Body of pancreas (tissue), 4 donors: ENCODE measurements around the gene SPEM2. TPM values are rescaled to one million over a fixed set of nuclear protein-coding genes. Genes with fewer than 3 reads are reported as not detected.
A peak's percentile ranks its signal among the peaks of the same experiment; 100 is the strongest.
"Not testable (repeated sequence)": the region's sequence is repeated elsewhere in the genome, so short reads cannot be mapped to it uniquely, and the experiment has no call there.

Source experiments
- ATAC-seq: fragments of 150-250 bp; one replicate; pipeline ENCODE4 v1.9.1; 2016
- DNase-seq, 4 donors: peaks; one replicate each; pipeline ENCODE4 v3.0.0-alpha.2; 2019
- H3K27ac ChIP-seq, 4 donors: fragments of 200-600 bp; sonication (generic); 1 replicate in 3 of 4; 2 replicates in 1 of 4; pipeline versions ENCODE4 v1.5.1 to v1.6.1; 2016 to 2019; ENCODE audit warnings: mild to moderate bottlenecking in 1 of 4, mixed read lengths in 1 of 4, moderate library complexity in 1 of 4
- H3K27me3 ChIP-seq, 2 donors: fragments of 200-600 bp; sonication (generic); one replicate each; pipeline ENCODE4 v1.6.0; 2016; ENCODE audit warnings: mild to moderate bottlenecking in 1 of 2
- H3K36me3 ChIP-seq, 2 donors: fragments of 200-600 bp; sonication (generic); replicated peaks in 1 of 2; 2 replicates each; pipeline ENCODE4 v1.5.1; 2016; ENCODE audit warnings: low read depth in 2 of 2; ENCODE audit not compliant: insufficient read depth in 1 of 2
- H3K4me1 ChIP-seq: fragments of 200-600 bp; sonication (generic); one replicate; pipeline ENCODE4 v1.6.0; 2016
- H3K4me3 ChIP-seq, 2 donors: fragments of 200-600 bp; sonication (generic); 1 replicate in 1 of 2; 2 replicates in 1 of 2; pipeline ENCODE4 v1.5.1; 2016 to 2019
- H3K9me3 ChIP-seq, 3 donors: fragments of 200-600 bp; sonication (generic); 1 replicate in 2 of 3; 2 replicates in 1 of 3; pipeline ENCODE4 v1.5.1; 2016
- CTCF ChIP-seq, 7 experiments: fragments of 450-650 bp in 4 of 7; fragments of 200-600 bp in 3 of 7; sonication (generic) in 3 of 7; IDR thresholded peaks; one replicate each; pipeline ENCODE4 v1.5.1; 2016 to 2019; ENCODE audit warnings: antibody characterized with exemption in 7 of 7
- POLR2A ChIP-seq, 3 donors: fragments of 450-650 bp; IDR thresholded peaks; one replicate each; pipeline ENCODE4 v1.6.1; 2016; ENCODE audit warnings: antibody characterized with exemption in 3 of 3, mild to moderate bottlenecking in 2 of 3
- WGBS, 2 donors: methylation state at CpG; one replicate each; pipeline ENCODE4 v1.1.5; 2017; 5-methylcytosine and 5-hydroxymethylcytosine counted together
- intact Hi-C: fragments of 100-400 bp; cut with DNase I; formaldehyde crosslinking; loops from one replicate; pipeline ENCODE4 v1.15.1; 2023
- total RNA-seq, 2 donors: library from RNA; depleted of rRNA; stranded (reverse); fragments of >200 nt; gene quantifications; one replicate each; pipeline ENCODE4 v1.1.0, GENCODE V29; 2016

Gene SPEM2
- total RNA-seq, 2 donors from 2014 or later = not detected

- WGBS, 2 donors = 78 to 80% methylated on average over 8 to 16 of the region's 16 CpGs
- intact Hi-C loops = no loop called here
- DNase-seq = peak; percentile 66 to 70 (median 70)
- H3K27me3 ChIP-seq = no peaks in the 10 kb centered on the region
- no peak overlapping the region for H3K4me3 ChIP-seq
- peaks cover 0 to 7% of the 10 kb centered on the region in 2 donors for H3K36me3 ChIP-seq
- ATAC-seq = peak; percentile 6
- peak overlapping the region in 3 of 4 donors; percentile 32 to 53 (median 39) for H3K27ac ChIP-seq
- peaks cover 57% of the 10 kb centered on the region for H3K4me1 ChIP-seq
- TF ChIP-seq POLR2A (IDR thresholded peaks at IDR 0.05) (no peak), CTCF (IDR thresholded peaks at IDR 0.05) (no peak)
- no peaks in the 10 kb centered on the region for H3K9me3 ChIP-seq
These were observed 41.4 kb downstream of the SPEM2 start for GRCh38 chr17:7466639-7467341.

DNA sequence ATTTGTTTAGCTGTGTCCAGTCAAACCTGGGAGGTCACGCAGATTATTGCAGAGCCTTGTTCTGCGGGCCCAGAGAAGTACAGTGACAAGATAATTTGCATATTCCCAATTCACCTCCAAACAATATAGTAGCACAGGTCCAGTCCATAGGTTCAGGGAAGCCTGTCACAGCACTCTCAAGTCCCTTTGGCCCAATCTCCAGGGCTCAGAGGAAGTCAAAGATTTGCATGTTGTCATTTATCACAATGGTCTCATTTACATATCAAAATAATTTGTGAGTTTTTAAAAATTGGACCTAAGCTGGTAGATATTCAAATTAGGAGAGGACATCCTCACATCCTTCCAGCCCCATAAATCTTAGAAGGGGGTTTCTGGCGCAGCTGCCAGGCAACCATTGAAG lies 42.1 kb downstream of the SPEM2 start:
- Histone ChIP-seq H3K4me3 (no peak overlapping the region), H3K36me3 (peaks cover 0 to 7% of the 10 kb centered on the region in 2 donors), H3K9me3 (no peaks in the 10 kb centered on the region), H3K27ac (peak overlapping the region in 2 of 4 donors; percentile 32 to 53), H3K4me1 (peaks cover 63% of the 10 kb centered on the region), H3K27me3 (no peaks in the 10 kb centered on the region)
- intact Hi-C loops = no loop called here
- DNase-seq = no peak
- ATAC-seq = no peak
- WGBS, 2 donors = 82 to 91% methylated on average over 3 of the region's 3 CpGs
- TF ChIP-seq POLR2A (IDR thresholded peaks at IDR 0.05) = no peak
- no peak for TF ChIP-seq CTCF (IDR thresholded peaks at IDR 0.05)

GRCh38 chr17:7468290-7468689 lies 42.9 kb downstream of the SPEM2 start:
- TF ChIP-seq POLR2A (IDR thresholded peaks at IDR 0.05) (no peak), CTCF (IDR thresholded peaks at IDR 0.05) (no peak)
- intact Hi-C loops = no loop called here
- Histone ChIP-seq H3K27ac (no peak overlapping the region), H3K4me1 (peaks cover 63% of the 10 kb centered on the region), H3K4me3 (no peak overlapping the region), H3K36me3 (peaks cover 0 to 5% of the 10 kb centered on the region in 2 donors), H3K9me3 (no peaks in the 10 kb centered on the region), H3K27me3 (no peaks in the 10 kb centered on the region)
- DNase-seq (no peak), ATAC-seq (no peak)
- 97% methylated on average over 11 of the region's 11 CpGs for WGBS, 2 donors

DNA sequence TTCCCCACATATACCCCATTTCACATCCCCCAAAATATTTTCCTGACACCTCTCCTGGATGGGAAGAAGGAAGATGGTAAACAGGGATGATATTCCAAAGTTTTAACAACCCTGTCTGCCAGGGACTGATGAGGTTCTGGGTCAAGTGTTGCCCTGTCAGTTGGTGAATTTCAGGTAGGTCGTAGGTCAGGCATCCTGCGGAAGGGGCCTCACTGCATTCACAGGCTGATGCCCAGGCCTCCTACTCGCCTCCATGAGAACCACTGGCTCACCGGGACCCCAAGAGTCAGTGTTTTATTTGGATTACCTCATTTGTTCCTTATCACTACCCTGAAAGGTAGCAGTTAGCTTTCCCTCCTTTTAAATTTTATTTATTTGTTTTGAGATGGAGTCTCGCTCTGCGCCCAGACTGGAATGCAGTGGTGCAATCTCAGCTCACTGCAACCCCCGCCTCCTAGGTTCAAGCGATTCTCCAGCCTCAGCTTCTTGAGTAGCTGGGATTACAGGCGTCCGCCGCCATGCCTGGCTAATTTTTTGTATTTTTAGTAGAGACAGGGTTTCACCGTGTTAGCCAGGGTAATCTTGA lies 43.5 kb downstream of the SPEM2 start:
- Histone ChIP-seq H3K36me3 (peaks cover 0 to under 1% of the 10 kb centered on the region in 2 donors), H3K4me3 (no peak overlapping the region), H3K27me3 (no peaks in the 10 kb centered on the region), H3K4me1 (peaks cover 63% of the 10 kb centered on the region), H3K9me3 (no peaks in the 10 kb centered on the region), H3K27ac (peak overlapping the region in 1 of 4 donors; percentile 27)
- intact Hi-C loops = no loop called here
- no peak for ATAC-seq
- no peak for DNase-seq
- WGBS, 2 donors = 75 to 77% methylated on average over 12 of the region's 12 CpGs
- TF ChIP-seq POLR2A (IDR thresholded peaks at IDR 0.05) (no peak), CTCF (IDR thresholded peaks at IDR 0.05) (no peak)

DNA sequence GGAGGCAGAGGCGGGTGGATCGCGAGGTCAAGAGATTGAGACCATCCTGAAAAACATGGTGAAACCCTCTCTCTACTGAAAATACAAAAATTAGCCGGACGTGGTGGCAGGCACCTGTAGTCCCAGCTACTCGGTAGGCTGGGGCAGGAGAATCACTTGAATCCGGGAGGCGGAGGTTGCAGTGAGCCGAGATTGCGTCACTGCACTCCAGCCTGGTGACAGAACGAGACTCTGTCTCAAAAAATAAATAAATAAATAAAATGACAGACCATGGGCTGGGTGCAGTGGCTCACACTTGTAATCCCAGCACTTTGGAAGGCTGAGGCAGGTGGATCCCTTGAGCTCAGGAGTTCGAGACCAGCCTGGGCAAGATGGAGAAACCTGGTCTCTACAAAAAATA lies 44.4 kb downstream of the SPEM2 start:
- intact Hi-C loops, H3K4me3 ChIP-seq, H3K9me3 ChIP-seq, H3K27me3 ChIP-seq, DNase-seq, ATAC-seq, H3K36me3 ChIP-seq: not testable (repeated sequence)
- peaks cover 69% of the 10 kb centered on the region for H3K4me1 ChIP-seq
- peak overlapping the region in 3 of 4 donors; percentile 81 to 94 (median 88) for H3K27ac ChIP-seq
- 94% methylated on average over 12 of the region's 12 CpGs for WGBS, 2 donors
